HG02870 (cell line): Measurements from ENCODE around the gene SLC43A2.
"Not testable (repeated sequence)": the region's sequence is repeated elsewhere in the genome, so short reads cannot be mapped to it uniquely, and the experiment has no call there.

Source experiments
- ATAC-seq: cut with Tn5 transposase; IDR thresholded peaks from one replicate; pipeline ENCODE4 v1.9.1; 2021; ENCODE audit warnings: mild to moderate bottlenecking, moderate library complexity; ENCODE audit not compliant: unreplicated experiment

Gene SLC43A2

DNA sequence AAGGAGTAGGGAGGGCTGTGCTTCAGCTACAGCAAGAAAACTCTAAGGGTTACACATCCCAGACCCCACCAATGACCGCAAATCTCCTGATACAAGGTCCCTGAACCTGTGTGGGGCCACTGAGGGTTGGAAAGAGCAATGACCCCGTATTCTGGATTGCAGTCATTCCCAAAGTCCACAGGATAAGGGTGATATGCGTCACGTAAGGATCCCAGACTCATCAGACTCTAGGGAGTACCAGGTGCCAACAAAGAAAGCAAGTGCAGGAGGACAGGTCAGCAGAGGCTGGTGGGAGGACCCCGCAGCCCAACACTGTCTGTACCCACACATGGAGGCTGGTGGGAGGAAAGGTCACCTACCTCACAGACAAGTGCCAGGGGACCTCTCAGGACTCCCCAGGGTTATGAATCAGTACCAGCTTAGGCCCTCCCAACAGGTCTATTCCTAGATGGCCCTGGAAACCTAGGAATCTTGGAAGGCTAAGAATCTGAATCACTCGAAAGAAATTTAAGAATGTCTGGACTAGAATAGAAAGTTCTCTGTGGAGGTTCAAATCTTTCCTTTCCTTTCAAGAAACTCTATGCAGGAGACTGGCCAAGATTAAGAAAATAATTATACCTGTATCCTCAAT lies 82.2 kb downstream of the SLC43A2 start:
- no peak for ATAC-seq

- ATAC-seq = no peak
These were observed 83.0 kb downstream of the SLC43A2 start for GRCh38 chr17:1545618-1546017.

- no peak for ATAC-seq
These were observed 86.3 kb downstream of the SLC43A2 start for GRCh38 chr17:1542316-1542715.

- ATAC-seq = no peak
These were observed 87.2 kb downstream of the SLC43A2 start for GRCh38 chr17:1541367-1541904.

GRCh38 chr17:1539811-1540210 lies 88.8 kb downstream of the SLC43A2 start:
- ATAC-seq = no peak

- no peak for ATAC-seq
These were observed 92.9 kb downstream of the SLC43A2 start for GRCh38 chr17:1535737-1536136.

GRCh38 chr17:1533661-1534325 lies 94.8 kb downstream of the SLC43A2 start:
- no peak for ATAC-seq

DNA sequence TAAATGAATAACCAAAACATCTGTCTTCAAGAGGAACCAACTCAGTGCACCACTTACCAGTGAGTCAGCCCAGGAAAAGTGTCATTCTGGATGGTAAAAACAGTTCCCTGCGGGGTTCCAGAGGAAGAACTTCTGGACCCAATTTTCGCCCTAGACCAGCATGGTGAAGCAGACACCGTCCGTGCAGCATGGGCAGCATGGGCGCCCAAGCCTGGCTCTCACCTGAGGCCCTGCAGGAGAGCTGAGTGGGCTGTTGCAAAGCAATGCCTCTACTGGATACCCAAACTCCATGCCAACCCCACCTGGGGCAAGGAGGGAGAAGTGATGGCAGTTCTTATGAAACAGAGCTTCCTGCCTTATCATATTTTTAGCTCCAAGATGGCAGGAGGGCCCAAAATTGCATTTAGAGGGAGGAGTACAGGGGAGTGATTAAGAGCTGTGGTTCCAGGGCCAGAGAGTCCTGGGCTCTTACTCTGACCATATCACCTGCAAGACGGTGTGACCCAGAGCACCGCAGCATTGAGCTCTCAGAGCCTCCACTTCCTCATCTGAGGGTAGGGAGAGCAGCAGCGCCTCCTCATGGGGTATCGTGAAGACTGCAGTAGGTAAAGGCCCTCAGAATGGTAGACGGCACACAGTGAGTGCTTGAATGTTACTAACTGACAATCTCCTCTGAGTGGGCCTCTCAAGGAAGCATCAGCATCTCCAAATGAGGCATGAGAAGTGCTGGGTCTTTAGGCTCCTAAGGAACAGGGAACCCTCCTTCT lies 95.6 kb downstream of the SLC43A2 start:
- ATAC-seq = no peak

- no peak for ATAC-seq
These were observed 98.8 kb downstream of the SLC43A2 start for GRCh38 chr17:1529863-1530262.

GRCh38 chr17:1526876-1527275 lies 101.8 kb downstream of the SLC43A2 start:
- not testable (repeated sequence) for ATAC-seq

GRCh38 chr17:1522626-1523025 lies 106.0 kb downstream of the SLC43A2 start:
- no peak for ATAC-seq

DNA sequence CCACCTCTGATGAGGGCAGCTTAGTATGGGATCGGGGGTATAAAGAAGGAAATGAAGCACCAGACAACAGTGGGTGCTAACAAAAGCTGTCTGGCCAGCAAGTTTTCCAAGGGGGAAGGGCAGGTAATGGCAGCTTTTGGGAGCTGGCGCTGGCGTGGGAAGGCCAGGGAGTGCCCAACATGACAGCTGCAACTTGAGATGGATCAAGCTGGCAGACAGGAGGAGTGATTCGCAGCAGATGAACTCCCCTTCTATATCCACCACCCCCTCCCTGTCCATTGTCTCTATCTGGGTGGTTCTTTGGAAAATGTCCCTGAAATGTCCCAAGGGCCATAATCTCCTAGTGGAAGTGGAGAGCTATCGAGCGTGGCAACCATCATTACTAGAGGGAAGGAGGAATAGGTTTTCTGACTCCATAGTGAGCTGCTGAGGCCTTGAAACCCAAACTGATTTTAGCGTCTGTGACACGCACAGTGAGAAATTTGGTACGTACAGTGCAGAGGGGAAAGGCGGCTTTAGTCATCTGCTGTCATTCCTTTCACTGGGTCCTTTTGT lies 107.5 kb downstream of the SLC43A2 start:
- no peak for ATAC-seq

DNA sequence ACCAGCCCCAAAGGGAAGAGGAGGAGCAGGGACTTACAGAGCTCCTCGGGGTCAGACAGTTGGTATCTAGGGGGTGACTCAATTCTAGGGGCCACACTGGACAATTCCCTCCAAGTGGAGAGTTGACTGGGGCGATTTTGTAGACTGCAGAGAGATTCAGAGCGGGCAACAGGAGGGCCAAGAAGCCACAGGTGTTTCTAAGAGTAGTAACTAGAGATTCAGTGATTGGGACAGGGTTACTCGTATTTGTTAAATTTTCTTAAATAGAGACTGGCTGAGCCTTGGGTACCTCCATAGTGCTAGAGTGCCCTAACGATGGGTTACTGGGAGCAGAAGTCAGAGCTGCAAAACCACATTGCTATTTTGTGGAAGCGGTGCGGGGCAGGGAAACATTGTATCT lies 109.0 kb downstream of the SLC43A2 start:
- no peak for ATAC-seq
